ENCODE results near the gene ZC3H10. TPM values are rescaled to one million over a fixed set of nuclear protein-coding genes. Genes with fewer than 3 reads are reported as not detected.

ZC3H10 gene
- total and polyA plus RNA-seq, 2 of the 13 experiments (the other 11 are each of a cell fraction or from before 2014, with no cell fraction given) = 0.70 to 2.3 TPM

DNA sequence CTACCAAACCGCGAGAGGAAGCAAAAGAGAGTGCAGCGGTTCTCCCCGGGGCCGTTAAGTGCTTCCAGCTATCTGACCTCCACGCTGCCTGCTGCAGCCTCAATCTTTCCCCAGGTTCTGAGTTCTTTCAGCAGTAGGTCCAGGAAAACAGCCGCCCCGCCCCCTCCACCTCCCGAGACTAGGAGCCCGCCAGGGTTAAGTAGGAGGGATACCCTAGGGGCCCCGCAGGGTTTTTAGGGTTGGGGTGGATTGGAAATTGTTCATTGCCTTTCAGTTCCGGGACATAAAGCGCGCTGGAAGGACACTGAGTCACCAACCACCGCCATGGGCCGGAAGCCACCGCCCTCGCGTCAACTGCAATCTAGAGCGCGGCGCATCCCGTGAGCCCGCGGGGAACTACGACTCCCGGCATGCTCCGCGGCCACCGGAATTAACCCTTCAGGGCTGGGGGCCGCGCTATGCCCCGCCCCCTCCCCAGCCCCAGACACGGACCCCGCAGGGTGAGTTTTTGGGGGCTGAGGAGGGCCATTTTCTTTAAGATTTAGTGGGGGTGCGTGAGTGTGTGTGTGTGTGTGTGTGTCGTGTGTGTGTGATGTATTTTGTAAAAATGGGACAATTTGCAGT, 34.2 kb downstream of the ZC3H10 start, which contains the start of gene MYL6B (continued):
- TF ChIP-seq, protein P1, sequence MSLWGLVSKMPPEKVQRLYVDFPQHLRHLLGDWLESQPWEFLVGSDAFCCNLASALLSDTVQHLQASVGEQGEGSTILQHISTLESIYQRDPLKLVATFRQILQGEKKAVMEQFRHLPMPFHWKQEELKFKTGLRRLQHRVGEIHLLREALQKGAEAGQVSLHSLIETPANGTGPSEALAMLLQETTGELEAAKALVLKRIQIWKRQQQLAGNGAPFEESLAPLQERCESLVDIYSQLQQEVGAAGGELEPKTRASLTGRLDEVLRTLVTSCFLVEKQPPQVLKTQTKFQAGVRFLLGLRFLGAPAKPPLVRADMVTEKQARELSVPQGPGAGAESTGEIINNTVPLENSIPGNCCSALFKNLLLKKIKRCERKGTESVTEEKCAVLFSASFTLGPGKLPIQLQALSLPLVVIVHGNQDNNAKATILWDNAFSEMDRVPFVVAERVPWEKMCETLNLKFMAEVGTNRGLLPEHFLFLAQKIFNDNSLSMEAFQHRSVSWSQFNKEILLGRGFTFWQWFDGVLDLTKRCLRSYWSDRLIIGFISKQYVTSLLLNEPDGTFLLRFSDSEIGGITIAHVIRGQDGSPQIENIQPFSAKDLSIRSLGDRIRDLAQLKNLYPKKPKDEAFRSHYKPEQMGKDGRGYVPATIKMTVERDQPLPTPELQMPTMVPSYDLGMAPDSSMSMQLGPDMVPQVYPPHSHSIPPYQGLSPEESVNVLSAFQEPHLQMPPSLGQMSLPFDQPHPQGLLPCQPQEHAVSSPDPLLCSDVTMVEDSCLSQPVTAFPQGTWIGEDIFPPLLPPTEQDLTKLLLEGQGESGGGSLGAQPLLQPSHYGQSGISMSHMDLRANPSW (CRISPR knock-in tag; IDR thresholded peaks at IDR 0.05; ENCODE audit: borderline replicate concordance) = no peak
- TF ChIP-seq ZNF564 (CRISPR knock-in tag; IDR thresholded peaks at IDR 0.05) = no peak
- TF ChIP-seq, protein P2, sequence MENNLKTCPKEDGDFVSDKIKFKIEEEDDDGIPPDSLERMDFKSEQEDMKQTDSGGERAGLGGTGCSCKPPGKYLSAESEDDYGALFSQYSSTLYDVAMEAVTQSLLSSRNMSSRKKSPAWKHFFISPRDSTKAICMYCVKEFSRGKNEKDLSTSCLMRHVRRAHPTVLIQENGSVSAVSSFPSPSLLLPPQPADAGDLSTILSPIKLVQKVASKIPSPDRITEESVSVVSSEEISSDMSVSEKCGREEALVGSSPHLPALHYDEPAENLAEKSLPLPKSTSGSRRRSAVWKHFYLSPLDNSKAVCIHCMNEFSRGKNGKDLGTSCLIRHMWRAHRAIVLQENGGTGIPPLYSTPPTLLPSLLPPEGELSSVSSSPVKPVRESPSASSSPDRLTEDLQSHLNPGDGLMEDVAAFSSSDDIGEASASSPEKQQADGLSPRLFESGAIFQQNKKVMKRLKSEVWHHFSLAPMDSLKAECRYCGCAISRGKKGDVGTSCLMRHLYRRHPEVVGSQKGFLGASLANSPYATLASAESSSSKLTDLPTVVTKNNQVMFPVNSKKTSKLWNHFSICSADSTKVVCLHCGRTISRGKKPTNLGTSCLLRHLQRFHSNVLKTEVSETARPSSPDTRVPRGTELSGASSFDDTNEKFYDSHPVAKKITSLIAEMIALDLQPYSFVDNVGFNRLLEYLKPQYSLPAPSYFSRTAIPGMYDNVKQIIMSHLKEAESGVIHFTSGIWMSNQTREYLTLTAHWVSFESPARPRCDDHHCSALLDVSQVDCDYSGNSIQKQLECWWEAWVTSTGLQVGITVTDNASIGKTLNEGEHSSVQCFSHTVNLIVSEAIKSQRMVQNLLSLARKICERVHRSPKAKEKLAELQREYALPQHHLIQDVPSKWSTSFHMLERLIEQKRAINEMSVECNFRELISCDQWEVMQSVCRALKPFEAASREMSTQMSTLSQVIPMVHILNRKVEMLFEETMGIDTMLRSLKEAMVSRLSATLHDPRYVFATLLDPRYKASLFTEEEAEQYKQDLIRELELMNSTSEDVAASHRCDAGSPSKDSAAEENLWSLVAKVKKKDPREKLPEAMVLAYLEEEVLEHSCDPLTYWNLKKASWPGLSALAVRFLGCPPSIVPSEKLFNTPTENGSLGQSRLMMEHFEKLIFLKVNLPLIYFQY (CRISPR knock-in tag; IDR thresholded peaks at IDR 0.05; ENCODE audit: borderline replicate concordance) = no peak
- no peak for TF ChIP-seq CC2D1A (CRISPR knock-in tag; IDR thresholded peaks at IDR 0.05)
- TF ChIP-seq RNF2 (conservative IDR thresholded peaks at IDR 0.05; ENCODE audit: low read depth) = no peak
- peak; percentile 28; the same call in 1 of the 2 replicates for TF ChIP-seq DMAP1 (CRISPR knock-in tag; IDR thresholded peaks at IDR 0.05)
- TF ChIP-seq TEAD2 (CRISPR knock-in tag; IDR thresholded peaks at IDR 0.05) = no peak
- no peak for TF ChIP-seq ZNF263 (CRISPR knock-in tag; IDR thresholded peaks at IDR 0.05)
- TF ChIP-seq NAIF1 (CRISPR knock-in tag; IDR thresholded peaks at IDR 0.05; ENCODE audit: borderline replicate concordance) = no peak
- TF ChIP-seq SP5 (CRISPR knock-in tag; IDR thresholded peaks at IDR 0.05; ENCODE audit: borderline replicate concordance, low read depth) = peak; percentile 55; the same call in 1 of the 2 replicates
- TF ChIP-seq, protein P3, sequence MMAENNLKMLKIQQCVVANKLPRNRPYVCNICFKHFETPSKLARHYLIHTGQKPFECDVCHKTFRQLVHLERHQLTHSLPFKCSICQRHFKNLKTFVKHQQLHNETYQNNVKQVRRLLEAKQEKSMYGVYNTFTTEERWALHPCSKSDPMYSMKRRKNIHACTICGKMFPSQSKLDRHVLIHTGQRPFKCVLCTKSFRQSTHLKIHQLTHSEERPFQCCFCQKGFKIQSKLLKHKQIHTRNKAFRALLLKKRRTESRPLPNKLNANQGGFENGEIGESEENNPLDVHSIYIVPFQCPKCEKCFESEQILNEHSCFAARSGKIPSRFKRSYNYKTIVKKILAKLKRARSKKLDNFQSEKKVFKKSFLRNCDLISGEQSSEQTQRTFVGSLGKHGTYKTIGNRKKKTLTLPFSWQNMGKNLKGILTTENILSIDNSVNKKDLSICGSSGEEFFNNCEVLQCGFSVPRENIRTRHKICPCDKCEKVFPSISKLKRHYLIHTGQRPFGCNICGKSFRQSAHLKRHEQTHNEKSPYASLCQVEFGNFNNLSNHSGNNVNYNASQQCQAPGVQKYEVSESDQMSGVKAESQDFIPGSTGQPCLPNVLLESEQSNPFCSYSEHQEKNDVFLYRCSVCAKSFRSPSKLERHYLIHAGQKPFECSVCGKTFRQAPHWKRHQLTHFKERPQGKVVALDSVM (CRISPR knock-in tag; IDR thresholded peaks at IDR 0.05) = no peak
- TF ChIP-seq, protein P4, sequence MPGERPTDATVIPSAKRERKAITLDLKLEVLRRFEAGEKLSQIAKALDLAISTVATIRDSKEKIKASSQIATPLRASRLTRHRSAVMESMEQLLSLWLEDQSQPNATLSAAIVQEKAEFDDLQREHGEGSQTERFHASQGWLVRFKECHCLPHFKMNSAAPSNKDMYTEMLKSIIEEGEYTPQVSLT (CRISPR knock-in tag; IDR thresholded peaks at IDR 0.05; ENCODE audit: borderline replicate concordance, low read depth) = no peak
- TF ChIP-seq ZNF235 (CRISPR knock-in tag; IDR thresholded peaks at IDR 0.05; ENCODE audit: borderline replicate concordance) = peak; percentile 73; the same call in 1 of the 2 replicates
- TF ChIP-seq, protein P5, sequence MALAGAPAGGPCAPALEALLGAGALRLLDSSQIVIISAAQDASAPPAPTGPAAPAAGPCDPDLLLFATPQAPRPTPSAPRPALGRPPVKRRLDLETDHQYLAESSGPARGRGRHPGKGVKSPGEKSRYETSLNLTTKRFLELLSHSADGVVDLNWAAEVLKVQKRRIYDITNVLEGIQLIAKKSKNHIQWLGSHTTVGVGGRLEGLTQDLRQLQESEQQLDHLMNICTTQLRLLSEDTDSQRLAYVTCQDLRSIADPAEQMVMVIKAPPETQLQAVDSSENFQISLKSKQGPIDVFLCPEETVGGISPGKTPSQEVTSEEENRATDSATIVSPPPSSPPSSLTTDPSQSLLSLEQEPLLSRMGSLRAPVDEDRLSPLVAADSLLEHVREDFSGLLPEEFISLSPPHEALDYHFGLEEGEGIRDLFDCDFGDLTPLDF (CRISPR knock-in tag; IDR thresholded peaks at IDR 0.05) = peak; percentile 71
- TF ChIP-seq, protein P6, sequence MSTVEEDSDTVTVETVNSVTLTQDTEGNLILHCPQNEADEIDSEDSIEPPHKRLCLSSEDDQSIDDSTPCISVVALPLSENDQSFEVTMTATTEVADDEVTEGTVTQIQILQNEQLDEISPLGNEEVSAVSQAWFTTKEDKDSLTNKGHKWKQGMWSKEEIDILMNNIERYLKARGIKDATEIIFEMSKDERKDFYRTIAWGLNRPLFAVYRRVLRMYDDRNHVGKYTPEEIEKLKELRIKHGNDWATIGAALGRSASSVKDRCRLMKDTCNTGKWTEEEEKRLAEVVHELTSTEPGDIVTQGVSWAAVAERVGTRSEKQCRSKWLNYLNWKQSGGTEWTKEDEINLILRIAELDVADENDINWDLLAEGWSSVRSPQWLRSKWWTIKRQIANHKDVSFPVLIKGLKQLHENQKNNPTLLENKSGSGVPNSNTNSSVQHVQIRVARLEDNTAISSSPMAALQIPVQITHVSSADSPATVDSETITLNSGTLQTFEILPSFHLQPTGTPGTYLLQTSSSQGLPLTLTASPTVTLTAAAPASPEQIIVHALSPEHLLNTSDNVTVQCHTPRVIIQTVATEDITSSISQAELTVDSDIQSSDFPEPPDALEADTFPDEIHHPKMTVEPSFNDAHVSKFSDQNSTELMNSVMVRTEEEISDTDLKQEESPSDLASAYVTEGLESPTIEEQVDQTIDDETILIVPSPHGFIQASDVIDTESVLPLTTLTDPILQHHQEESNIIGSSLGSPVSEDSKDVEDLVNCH (CRISPR knock-in tag; IDR thresholded peaks at IDR 0.05) = no peak

All from HepG2 (cell line).